Tibial nerve (tissue), 4 donors: Measurements from ENCODE around the gene TRPT1.

ENCODE experiments used
- CTCF ChIP-seq, 5 experiments: fragments of 200-600 bp in 3 of 5; fragments of 450-650 bp in 2 of 5; sonication (generic) in 3 of 5; IDR thresholded peaks; one replicate each; pipeline ENCODE4 v1.5.1; 2016 to 2019; ENCODE audit warnings: antibody characterized with exemption in 5 of 5, mild to moderate bottlenecking in 3 of 5, moderate library complexity in 2 of 5
- EP300 ChIP-seq, 2 donors: sonication (generic); formaldehyde crosslinking; IDR thresholded peaks; one replicate each; pipeline ENCODE4 v1.6.1; 2017; ENCODE audit warnings: antibody characterized with exemption in 2 of 2, mild to moderate bottlenecking in 1 of 2
- POLR2A ChIP-seq, 2 donors: fragments of 450-650 bp; IDR thresholded peaks; one replicate each; pipeline ENCODE4 v1.6.1; 2017; ENCODE audit warnings: antibody characterized with exemption in 2 of 2, mild to moderate bottlenecking in 2 of 2, moderate library complexity in 2 of 2

- TF ChIP-seq EP300 (IDR thresholded peaks at IDR 0.05) (no peak), POLR2A (IDR thresholded peaks at IDR 0.05) (no peak), CTCF (IDR thresholded peaks at IDR 0.05) (no peak)
These were observed 34.2 kb upstream of the TRPT1 start for GRCh38 chr11:64260147-64260708.
